ENCODE measurements around the gene PSMB5.

GRCh38 chr14:23017091-23017490 is 17.6 kb downstream of the PSMB5 start:
- TF ChIP-seq TAF1 (IDR thresholded peaks at IDR 0.05; ENCODE audit: borderline replicate concordance, insufficient read depth, low read length) (no peak), POLR2AphosphoS5 (IDR thresholded peaks at IDR 0.05; ENCODE audit: low read depth, low read length) (no peak), SIN3A (IDR thresholded peaks at IDR 0.05; ENCODE audit: borderline replicate concordance, insufficient read depth, low read length) (no peak)
- TF ChIP-seq, protein P1, sequence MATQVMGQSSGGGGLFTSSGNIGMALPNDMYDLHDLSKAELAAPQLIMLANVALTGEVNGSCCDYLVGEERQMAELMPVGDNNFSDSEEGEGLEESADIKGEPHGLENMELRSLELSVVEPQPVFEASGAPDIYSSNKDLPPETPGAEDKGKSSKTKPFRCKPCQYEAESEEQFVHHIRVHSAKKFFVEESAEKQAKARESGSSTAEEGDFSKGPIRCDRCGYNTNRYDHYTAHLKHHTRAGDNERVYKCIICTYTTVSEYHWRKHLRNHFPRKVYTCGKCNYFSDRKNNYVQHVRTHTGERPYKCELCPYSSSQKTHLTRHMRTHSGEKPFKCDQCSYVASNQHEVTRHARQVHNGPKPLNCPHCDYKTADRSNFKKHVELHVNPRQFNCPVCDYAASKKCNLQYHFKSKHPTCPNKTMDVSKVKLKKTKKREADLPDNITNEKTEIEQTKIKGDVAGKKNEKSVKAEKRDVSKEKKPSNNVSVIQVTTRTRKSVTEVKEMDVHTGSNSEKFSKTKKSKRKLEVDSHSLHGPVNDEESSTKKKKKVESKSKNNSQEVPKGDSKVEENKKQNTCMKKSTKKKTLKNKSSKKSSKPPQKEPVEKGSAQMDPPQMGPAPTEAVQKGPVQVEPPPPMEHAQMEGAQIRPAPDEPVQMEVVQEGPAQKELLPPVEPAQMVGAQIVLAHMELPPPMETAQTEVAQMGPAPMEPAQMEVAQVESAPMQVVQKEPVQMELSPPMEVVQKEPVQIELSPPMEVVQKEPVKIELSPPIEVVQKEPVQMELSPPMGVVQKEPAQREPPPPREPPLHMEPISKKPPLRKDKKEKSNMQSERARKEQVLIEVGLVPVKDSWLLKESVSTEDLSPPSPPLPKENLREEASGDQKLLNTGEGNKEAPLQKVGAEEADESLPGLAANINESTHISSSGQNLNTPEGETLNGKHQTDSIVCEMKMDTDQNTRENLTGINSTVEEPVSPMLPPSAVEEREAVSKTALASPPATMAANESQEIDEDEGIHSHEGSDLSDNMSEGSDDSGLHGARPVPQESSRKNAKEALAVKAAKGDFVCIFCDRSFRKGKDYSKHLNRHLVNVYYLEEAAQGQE (IDR thresholded peaks at IDR 0.05; ENCODE audit: insufficient read depth in 1 of 2, low read depth in 2 of 2, low read length in 2 of 2), result no peak

All from PFSK-1 (cell line).